Keratinocyte (primary cell): ENCODE data around the gene EEF1A2. TPM values are rescaled to one million over a fixed set of nuclear protein-coding genes. Genes with fewer than 3 reads are reported as not detected.

ENCODE experiments used
- DNase-seq: peaks from one replicate; pipeline ENCODE4 v3.0.0-alpha.2; 2011; ENCODE audit warnings: low read depth, missing footprints, low spot score
- FAIRE-seq: peaks from 2 replicates; lab custom pipeline; 2011; peaks lifted over from hg19 to GRCh38; lab: Jason Lieb, UNC
- H2AFZ ChIP-seq: 2 replicates; pipeline ENCODE4 v1.6.0; 2012; ENCODE audit warnings: low read length, control low read depth, inconsistent platforms; ENCODE audit not compliant: control insufficient read depth
- H3K27ac ChIP-seq: 2 replicates; pipeline ENCODE4 v1.5.1; 2011; ENCODE audit warnings: low read length; ENCODE audit not compliant: control insufficient read depth, insufficient read depth
- H3K27me3 ChIP-seq: 3 replicates; pipeline ENCODE4 v1.6.0; 2011; ENCODE audit warnings: low read length; ENCODE audit not compliant: control insufficient read depth, insufficient read depth; ENCODE audit errors: extremely low read depth
- H3K36me3 ChIP-seq, 2 experiments: 2 replicates in 1 of 2; 3 replicates in 1 of 2; pipeline ENCODE4 v1.5.1; 2011; ENCODE audit warnings: low read length in 2 of 2, mild to moderate bottlenecking in 1 of 2; ENCODE audit not compliant: control insufficient read depth in 2 of 2, insufficient read depth in 2 of 2; ENCODE audit errors: extremely low read depth in 1 of 2
- H3K4me1 ChIP-seq: 3 replicates; pipeline ENCODE4 v1.5.1; 2011; ENCODE audit warnings: low read length; ENCODE audit not compliant: control insufficient read depth, insufficient read depth; ENCODE audit errors: extremely low read depth
- H3K4me2 ChIP-seq: 3 replicates; pipeline ENCODE4 v1.6.0; 2011; ENCODE audit warnings: low read depth, low read length; ENCODE audit not compliant: control insufficient read depth, insufficient read depth; ENCODE audit errors: extremely low read depth
- H3K4me3 ChIP-seq, 3 experiments: fragments of 200-600 bp in 1 of 3; sonication (generic) in 1 of 3; 2 replicates in 2 of 3; 3 replicates in 1 of 3; pipeline ENCODE4 v1.5.1; 2011 to 2016; ENCODE audit warnings: low read length in 3 of 3, mild to moderate bottlenecking in 3 of 3, control low read depth in 2 of 3, inconsistent platforms in 1 of 3, low read depth in 1 of 3, mixed read lengths in 1 of 3, mixed run types in 1 of 3, moderate library complexity in 1 of 3; ENCODE audit not compliant: control insufficient read depth in 2 of 3, insufficient read depth in 2 of 3; ENCODE audit errors: extremely low read depth in 1 of 3
- H3K79me2 ChIP-seq: 2 replicates; pipeline ENCODE4 v1.6.0; 2012; ENCODE audit warnings: low read length; ENCODE audit not compliant: control insufficient read depth, insufficient read depth
- H3K9ac ChIP-seq: 3 replicates; pipeline ENCODE4 v1.6.0; 2011; ENCODE audit warnings: low read length; ENCODE audit not compliant: control insufficient read depth, insufficient read depth; ENCODE audit errors: extremely low read depth
- H3K9me1 ChIP-seq: 3 replicates; pipeline ENCODE4 v1.6.0; 2011; ENCODE audit warnings: low read length; ENCODE audit not compliant: control insufficient read depth, insufficient read depth; ENCODE audit errors: extremely low read depth
- H3K9me3 ChIP-seq: 2 replicates; pipeline ENCODE4 v1.5.1; 2012; ENCODE audit warnings: low read depth, low read length; ENCODE audit not compliant: control insufficient read depth
- H4K20me1 ChIP-seq: 3 replicates; pipeline ENCODE4 v1.6.0; 2011; ENCODE audit warnings: low read length; ENCODE audit not compliant: control insufficient read depth, insufficient read depth; ENCODE audit errors: extremely low read depth
- EZH2 ChIP-seq: IDR thresholded peaks from one replicate; pipeline ENCODE4 v1.6.1; 2012; ENCODE audit warnings: inconsistent platforms, mild to moderate bottlenecking, low read length, moderate library complexity
- dilution Hi-C: fragments of 300-500 bp; cut with MboI; formaldehyde crosslinking; loops from one replicate; pipeline ENCODE4 v1.7.0; 2020; ENCODE audit warnings: low sequenced_read_pairs; ENCODE audit not compliant: extremely low pct_ligation_motif_present
- polyA plus RNA-seq, 5 experiments: library from polyadenylated mRNA; depleted of rRNA in 3 of 5; stranded (reverse) in 3 of 5; stranded (forward) in 1 of 5; unstranded in 1 of 5; fragments of >200 nt; gene quantifications; 1 replicate in 1 of 5; 2 replicates in 3 of 5; 3 replicates in 1 of 5; pipeline versions ENCODE4 v1.2.1 to v1.2.3, GENCODE V29; 2011 to 2012; ENCODE audit warnings: missing spikeins in 2 of 5, low read depth in 1 of 5, low replicate concordance in 1 of 5
- TF ChIP-seq, protein P1 (sequence below), 3 experiments: IDR thresholded peaks in 1 of 3; conservative IDR thresholded peaks in 1 of 3; optimal IDR thresholded peaks in 1 of 3; 2 replicates in 2 of 3; 3 replicates in 1 of 3; pipeline versions ENCODE3 to v1.5.1; 2011; ENCODE audit warnings: low read length in 3 of 3, mild to moderate bottlenecking in 3 of 3, moderate library complexity in 2 of 3, control low read depth in 1 of 3, inconsistent platforms in 1 of 3; ENCODE audit not compliant: insufficient read depth in 2 of 3; ENCODE audit errors: extremely low read depth in 1 of 3

The EEF1A2 gene
- polyA plus RNA-seq, 1 donor (not counting 4 experiments of a cell fraction or from before 2014, with no cell fraction given): 0.12 TPM

DNA sequence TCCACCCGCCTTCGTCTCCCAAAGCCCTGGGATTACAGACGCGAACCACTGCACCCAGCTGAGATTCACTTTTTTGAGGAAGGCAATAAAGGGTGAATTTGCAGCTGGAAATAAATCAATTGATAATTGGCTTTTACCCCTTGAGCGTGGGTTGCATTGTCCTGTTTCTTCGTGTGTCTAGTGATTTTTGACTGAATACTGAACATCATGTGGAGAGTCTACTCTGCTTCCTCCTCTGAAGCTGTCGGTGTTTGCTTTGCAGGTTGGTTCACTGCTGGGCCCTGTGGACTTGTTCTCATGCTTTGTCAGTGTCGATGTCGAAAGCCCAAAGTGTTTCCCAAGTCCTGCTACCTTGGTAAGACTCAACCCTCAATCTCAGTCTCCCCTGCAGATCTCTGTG lies 5.8 kb upstream of the EEF1A2 start:
- Histone ChIP-seq H3K27me3 (peaks cover 56% of the 10 kb centered on the region), H4K20me1 (peaks cover 2% of the 10 kb centered on the region), H3K36me3 (no peaks in the 10 kb centered on the region), H3K9ac (no peak overlapping the region), H3K4me2 (no peak overlapping the region), H3K27ac (no peak overlapping the region), H3K4me3 (no peak overlapping the region), H3K4me1 (no peaks in the 10 kb centered on the region), H3K79me2 (no peaks in the 10 kb centered on the region), H3K9me1 (no peaks in the 10 kb centered on the region), H2AFZ (no peak overlapping the region), H3K9me3 (no peaks in the 10 kb centered on the region)
- FAIRE-seq (no peak), DNase-seq (no peak)
- no peak for TF ChIP-seq EZH2
- dilution Hi-C loops: no loop called here

DNA sequence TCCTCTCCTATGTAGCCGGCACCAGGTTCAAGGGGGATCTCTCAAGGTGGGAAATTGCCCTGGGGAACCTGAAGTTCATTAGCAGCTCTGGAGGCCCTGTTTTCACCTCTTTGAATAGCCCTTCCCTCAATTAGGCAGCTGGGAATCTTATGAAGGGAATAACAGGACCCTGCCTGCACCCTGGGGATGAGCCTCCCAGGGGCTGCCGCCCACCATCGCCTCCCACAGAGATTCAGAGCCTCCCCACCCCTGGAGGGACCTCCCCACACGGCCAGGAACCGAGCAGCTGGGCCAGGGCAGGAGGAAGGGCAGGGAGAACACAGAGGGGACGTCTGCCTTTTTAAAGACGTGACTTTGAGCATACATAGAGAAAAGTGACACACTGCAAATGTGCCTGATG lies 4.6 kb upstream of the EEF1A2 start:
- Histone ChIP-seq H3K27ac (no peak overlapping the region), H3K4me1 (no peaks in the 10 kb centered on the region), H3K4me3 (no peak overlapping the region), H3K9me1 (no peaks in the 10 kb centered on the region), H2AFZ (no peak overlapping the region), H3K9ac (no peak overlapping the region), H3K4me2 (no peak overlapping the region), H3K36me3 (no peaks in the 10 kb centered on the region), H3K27me3 (peaks cover 57% of the 10 kb centered on the region), H4K20me1 (no peaks in the 10 kb centered on the region), H3K9me3 (no peaks in the 10 kb centered on the region), H3K79me2 (no peaks in the 10 kb centered on the region)
- dilution Hi-C loops: no loop called here
- FAIRE-seq (no peak), DNase-seq (no peak)
- no peak for TF ChIP-seq EZH2
- TF ChIP-seq, protein P1, sequence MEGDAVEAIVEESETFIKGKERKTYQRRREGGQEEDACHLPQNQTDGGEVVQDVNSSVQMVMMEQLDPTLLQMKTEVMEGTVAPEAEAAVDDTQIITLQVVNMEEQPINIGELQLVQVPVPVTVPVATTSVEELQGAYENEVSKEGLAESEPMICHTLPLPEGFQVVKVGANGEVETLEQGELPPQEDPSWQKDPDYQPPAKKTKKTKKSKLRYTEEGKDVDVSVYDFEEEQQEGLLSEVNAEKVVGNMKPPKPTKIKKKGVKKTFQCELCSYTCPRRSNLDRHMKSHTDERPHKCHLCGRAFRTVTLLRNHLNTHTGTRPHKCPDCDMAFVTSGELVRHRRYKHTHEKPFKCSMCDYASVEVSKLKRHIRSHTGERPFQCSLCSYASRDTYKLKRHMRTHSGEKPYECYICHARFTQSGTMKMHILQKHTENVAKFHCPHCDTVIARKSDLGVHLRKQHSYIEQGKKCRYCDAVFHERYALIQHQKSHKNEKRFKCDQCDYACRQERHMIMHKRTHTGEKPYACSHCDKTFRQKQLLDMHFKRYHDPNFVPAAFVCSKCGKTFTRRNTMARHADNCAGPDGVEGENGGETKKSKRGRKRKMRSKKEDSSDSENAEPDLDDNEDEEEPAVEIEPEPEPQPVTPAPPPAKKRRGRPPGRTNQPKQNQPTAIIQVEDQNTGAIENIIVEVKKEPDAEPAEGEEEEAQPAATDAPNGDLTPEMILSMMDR (optimal IDR thresholded peaks at IDR 0.05 in 1 of 3, IDR thresholded peaks at IDR 0.05 in 1 of 3, conservative IDR thresholded peaks at IDR 0.05 in 1 of 3; ENCODE audit: extremely low read depth in 1 of 3, insufficient read depth in 2 of 3, low read length in 3 of 3): no peak

DNA sequence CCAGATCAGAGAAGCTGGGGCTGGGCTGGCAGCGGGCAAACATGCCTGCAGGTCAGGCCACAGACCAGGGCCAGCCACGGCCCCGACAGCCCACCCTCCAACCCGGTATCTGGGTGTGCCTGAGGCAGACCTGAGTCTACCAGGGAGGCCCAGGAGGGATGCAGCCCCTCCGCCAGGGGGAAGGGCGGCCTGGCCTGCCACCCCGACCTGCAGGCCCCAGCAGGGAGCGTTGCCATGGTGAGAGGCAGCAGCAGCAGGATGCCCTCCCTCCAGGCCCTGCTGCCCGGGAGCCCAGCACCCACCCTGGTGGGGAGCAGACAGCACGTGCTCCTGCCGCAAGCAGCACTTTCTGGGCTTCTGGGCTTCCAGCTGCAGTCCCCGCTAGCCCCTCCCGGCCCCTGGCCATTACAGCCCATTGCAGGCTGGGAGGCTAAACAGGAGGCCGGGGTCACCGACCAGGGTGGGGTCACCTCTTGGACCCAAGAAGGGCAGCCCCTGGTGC lies 3.8 kb upstream of the EEF1A2 start:
- Histone ChIP-seq H2AFZ (no peak overlapping the region), H3K4me3 (no peak overlapping the region), H4K20me1 (no peaks in the 10 kb centered on the region), H3K4me2 (no peak overlapping the region), H3K27me3 (peaks cover 56% of the 10 kb centered on the region), H3K9me1 (no peaks in the 10 kb centered on the region), H3K36me3 (no peaks in the 10 kb centered on the region), H3K79me2 (no peaks in the 10 kb centered on the region), H3K4me1 (no peaks in the 10 kb centered on the region), H3K9me3 (no peaks in the 10 kb centered on the region), H3K27ac (no peak overlapping the region), H3K9ac (no peak overlapping the region)
- FAIRE-seq (no peak), DNase-seq (no peak)
- TF ChIP-seq, protein P1 (optimal IDR thresholded peaks at IDR 0.05 in 1 of 3, IDR thresholded peaks at IDR 0.05 in 1 of 3, conservative IDR thresholded peaks at IDR 0.05 in 1 of 3; ENCODE audit: extremely low read depth in 1 of 3, insufficient read depth in 2 of 3, low read length in 3 of 3): no peak
- no peak for TF ChIP-seq EZH2
- dilution Hi-C loops: no loop called here
